GM12878 (cell line): ENCODE results near the gene MAP1S. TPM values are rescaled to one million over a fixed set of nuclear protein-coding genes. Genes with fewer than 3 reads are reported as not detected.

ENCODE experiments used
- ATAC-seq: fragments of 200-7000 bp; cut with Tn5 transposase; 3 replicates; pipeline ENCODE4 v1.9.1; 2020; ENCODE audit warnings: mild to moderate bottlenecking, moderate library complexity
- BruUV-seq: library from RNA; stranded (reverse); fragments of 400-500 nt; replicated peaks from 2 replicates; lab custom pipeline; 2021; lab: Mats Ljungman, UMichigan
- CTCF ChIA-PET: fragments of 300-600 bp; sonication (Branson Sonifier 250); formaldehyde crosslinking; extraction: SDS; loops from one replicate; lab custom pipeline; 2021; ENCODE audit warnings: inconsistent platforms; lab: Yijun Ruan, JAX
- POLR2A ChIA-PET: fragments of 350-600 bp; formaldehyde crosslinking; extraction: SDS; loops from one replicate; lab custom pipeline; 2021; ENCODE audit warnings: inconsistent platforms; lab: Charles Lee
- RAD21 ChIA-PET: fragments of 300-600 bp; sonication (Branson Sonifier 250); formaldehyde crosslinking; loops from one replicate; lab custom pipeline; 2023; ENCODE audit warnings: antibody characterized with exemption; ENCODE audit not compliant: unreplicated experiment; lab: Charles Lee
- SMC1A ChIA-PET: fragments of 300-600 bp; sonication (Branson Sonifier 250); formaldehyde crosslinking; loops from one replicate; lab custom pipeline; 2023; ENCODE audit not compliant: unreplicated experiment, uncharacterized antibody; lab: Charles Lee
- DNase-seq: peaks from one replicate; pipeline ENCODE4 v3.0.0-alpha.2; 2011; ENCODE audit warnings: low read depth, low spot score
- FAIRE-seq: peaks from 3 replicates; lab custom pipeline; 2011; peaks lifted over from hg19 to GRCh38; lab: Jason Lieb, UNC
- H2AFZ ChIP-seq: 2 replicates; pipeline ENCODE4 v1.6.0; 2011; ENCODE audit warnings: low read depth, low read length, control low read depth; ENCODE audit not compliant: control insufficient read depth
- H3K27ac ChIP-seq: 2 replicates; pipeline ENCODE4 v1.5.1; 2011; ENCODE audit warnings: control low read depth; ENCODE audit not compliant: control insufficient read depth, insufficient read depth
- H3K27me3 ChIP-seq, 2 experiments: replicated peaks in 1 of 2; 2 replicates each; pipeline versions ENCODE4 v1.6.0 to v1.6.1; 2011; ENCODE audit warnings: low read length in 1 of 2; ENCODE audit not compliant: control insufficient read depth in 2 of 2, insufficient read depth in 2 of 2
- H3K36me3 ChIP-seq, 2 experiments: 2 replicates each; pipeline ENCODE4 v1.5.1; 2011; ENCODE audit warnings: low read length in 1 of 2; ENCODE audit not compliant: control insufficient read depth in 2 of 2, insufficient read depth in 2 of 2
- H3K4me1 ChIP-seq: 2 replicates; pipeline ENCODE4 v1.6.1; 2011; ENCODE audit warnings: mild to moderate bottlenecking, low read length, moderate library complexity, mixed read lengths; ENCODE audit not compliant: control insufficient read depth, insufficient read depth
- H3K4me2 ChIP-seq: 2 replicates; pipeline ENCODE4 v1.6.0; 2011; ENCODE audit warnings: control low read depth; ENCODE audit not compliant: control insufficient read depth, insufficient read depth
- H3K4me3 ChIP-seq: fragments of 200-600 bp; sonication (generic); 2 replicates; pipeline ENCODE4 v1.5.1; 2016
- H3K79me2 ChIP-seq: 2 replicates; pipeline ENCODE4 v1.6.0; 2011; ENCODE audit warnings: low read length; ENCODE audit not compliant: control insufficient read depth, insufficient read depth
- H3K9ac ChIP-seq: 2 replicates; pipeline ENCODE4 v1.8.0; 2011; ENCODE audit warnings: low read length, control low read depth, mixed read lengths; ENCODE audit not compliant: control insufficient read depth, insufficient read depth
- H3K9me3 ChIP-seq: replicated peaks from 3 replicates; pipeline ENCODE4 v1.5.1; 2011; ENCODE audit warnings: mild to moderate bottlenecking, low read length; ENCODE audit not compliant: control insufficient read depth, insufficient read depth
- H4K20me1 ChIP-seq: 2 replicates; pipeline ENCODE4 v1.6.0; 2011; ENCODE audit not compliant: control insufficient read depth, insufficient read depth
- BACH1 ChIP-seq: fragments of 450-650 bp; IDR thresholded peaks from 2 replicates; pipeline ENCODE4 v1.6.1; 2017; ENCODE audit warnings: mild to moderate bottlenecking, borderline replicate concordance
- BMI1 ChIP-seq: fragments of 450-650 bp; IDR thresholded peaks from 2 replicates; pipeline ENCODE4 v1.6.1; 2016; ENCODE audit warnings: mild to moderate bottlenecking, moderate library complexity, borderline replicate concordance
- CBX3 ChIP-seq: fragments of 200-600 bp; sonication (generic); IDR thresholded peaks from 2 replicates; pipeline ENCODE4 v1.6.1; 2016; ENCODE audit warnings: low read depth, borderline replicate concordance
- CHD1 ChIP-seq: IDR thresholded peaks from 2 replicates; pipeline ENCODE4 v1.6.1; 2012; ENCODE audit warnings: low read depth, low read length, improper control_type of control experiment
- CHD2 ChIP-seq: IDR thresholded peaks from 2 replicates; pipeline ENCODE4 v1.6.1; 2011; ENCODE audit warnings: low read depth, low read length, improper control_type of control experiment, borderline replicate concordance
- E2F4 ChIP-seq: IDR thresholded peaks from 2 replicates; pipeline ENCODE4 v1.6.1; 2012; ENCODE audit warnings: low read depth, low read length, improper control_type of control experiment
- FOS ChIP-seq: IDR thresholded peaks from 3 replicates; pipeline ENCODE4 v1.6.1; 2011; ENCODE audit warnings: borderline replicate concordance; ENCODE audit not compliant: insufficient read length; ENCODE audit errors: extremely low read depth
- HCFC1 ChIP-seq: fragments of 150-350 bp; IDR thresholded peaks from 2 replicates; pipeline ENCODE4 v1.6.1; 2014; ENCODE audit warnings: low read length
- KAT2A ChIP-seq: conservative IDR thresholded peaks from 2 replicates; pipeline ENCODE4 v1.6.1; 2011; ENCODE audit warnings: low read depth, low read length; ENCODE audit not compliant: control insufficient read depth
- PAX8 ChIP-seq: fragments of 450-650 bp; IDR thresholded peaks from 2 replicates; pipeline ENCODE4 v1.6.1; 2017; ENCODE audit warnings: mild to moderate bottlenecking, moderate library complexity
- PML ChIP-seq: IDR thresholded peaks from 2 replicates; pipeline ENCODE4 v1.6.1; 2012; ENCODE audit warnings: low read length, inconsistent platforms
- POLR2AphosphoS2 ChIP-seq: IDR thresholded peaks from 2 replicates; pipeline ENCODE4 v1.6.1; 2011; ENCODE audit warnings: low read depth, mild to moderate bottlenecking, low read length, improper control_type of control experiment, moderate library complexity
- PRDM15 ChIP-seq: fragments of 450-650 bp; formaldehyde crosslinking; IDR thresholded peaks from 2 replicates; pipeline ENCODE4 v1.4.0; 2020; ENCODE audit warnings: mild to moderate bottlenecking, moderate library complexity
- RUNX3 ChIP-seq: IDR thresholded peaks from 2 replicates; pipeline ENCODE4 v1.6.1; 2012; ENCODE audit warnings: low read length, inconsistent platforms
- SMAD5 ChIP-seq: IDR thresholded peaks from 2 replicates; pipeline ENCODE4 v1.6.1; 2016; ENCODE audit warnings: antibody characterized with exemption, low read depth
- ZBTB33 ChIP-seq: fragments of 450-650 bp; IDR thresholded peaks from 2 replicates; pipeline ENCODE4 v1.6.1; 2017; ENCODE audit warnings: mild to moderate bottlenecking
- ZNF207 ChIP-seq: fragments of 450-650 bp; IDR thresholded peaks from 2 replicates; pipeline ENCODE4 v1.6.1; 2014; ENCODE audit warnings: antibody characterized with exemption, mild to moderate bottlenecking, borderline replicate concordance
- WGBS: methylation state at CpG from one replicate; pipeline ENCODE4 v1.1.6; 2016; ENCODE audit warnings: low lambda C conversion rate; ENCODE audit not compliant: insufficient replicate concordance, insufficient coverage; ENCODE audit errors: missing lambda C conversion rate; 5-methylcytosine and 5-hydroxymethylcytosine counted together
- in situ Hi-C: fragments of 300-500 bp; cut with MboI; formaldehyde crosslinking; loops from 9 replicates; pipeline ENCODE4 v1.14.3; 2018; ENCODE audit warnings: mixed read lengths
- intact Hi-C: fragments of 100-400 bp; cut with micrococcal nuclease; formaldehyde crosslinking; loops from one replicate; pipeline ENCODE4 v1.14.2; 2022; ENCODE audit not compliant: unreplicated experiment
- polyA plus RNA-seq, 11 experiments: library from polyadenylated mRNA; depleted of rRNA in 4 of 11; unstranded in 6 of 11; stranded (reverse) in 5 of 11; fragments of >200 nt; fragmentation: Nextera tagmentation in 4 of 11; fragmentation: Illumina TruSeq in 1 of 11; extraction: Ambion mirVana in 4 of 11; extraction: Trizol in 1 of 11; gene quantifications; 1 replicate in 1 of 11; 2 replicates in 10 of 11; pipeline versions ENCODE4 v1.2.1 to v1.2.3, GENCODE V29; 2011 to 2016; ENCODE audit warnings: inconsistent platforms in 2 of 11, missing spikeins in 2 of 11, low read depth in 1 of 11
- total RNA-seq, 4 experiments: library from RNA; depleted of rRNA in 3 of 4; stranded (reverse); fragments of >200 nt in 3 of 4; fragmentation: Illumina TruSeq in 1 of 4; extraction: Trizol in 1 of 4; gene quantifications; 2 replicates each; pipeline versions ENCODE4 v1.2.1 to v1.2.3, GENCODE V29; 2013 to 2021

MAP1S gene
- total and polyA plus RNA-seq, 10 of the 15 experiments (the other 5 are each of a cell fraction or from before 2014, with no cell fraction given) = 2.1 to 63.9 (median 15.0) TPM

- POLR2A ChIA-PET = interaction anchor here (0.6 to 3.8 kb wide), 7 partner anchors 10 to 346 kb away, joined by 3 to 16 read pairs (median 9); partner anchors contain the start of genes MAP1S and MAST3
- TF ChIP-seq PAX8 (no peak), BMI1 (no peak), HCFC1 (no peak), SMAD5 (no peak), PRDM15 (no peak), BACH1 (peak; percentile 40; the same call in 1 of the 2 replicates), FOS (no peak), CHD2 (peak; percentile 54), CHD1 (0 out of 2 replicates have a peak, but pooled peaks have one; percentile 61), RUNX3 (peak; percentile 86), E2F4 (no peak), CBX3 (no peak), KAT2A (no peak), PML (no peak), ZNF207 (no peak), ZBTB33 (no peak), POLR2AphosphoS2 (no peak)
Observed at GRCh38 chr19:17751103-17751911, 32.0 kb downstream of the MAP1S start, which contains the start of gene FCHO1. Gene FCHO1, plus strand, starts transcription at chr19:17751477. Its CDS starts 3,688 bp downstream, at chr19:17755165.

More at GRCh38 chr19:17751103-17751911, 32.0 kb downstream of the MAP1S start, which contains the start of gene FCHO1:
- TSS peak; percentile 88 for BruUV-seq
- Histone ChIP-seq H3K9me3 (no peaks in the 10 kb centered on the region), H3K79me2 (peaks cover 38% of the 10 kb centered on the region), H3K4me3 (peak within 1 kb of the TSS; percentile 74), H3K36me3 (no peaks in the 10 kb centered on the region), H3K9ac (peak within 1 kb of the TSS; percentile 83), H2AFZ (peak within 1 kb of the TSS; percentile 69), H3K4me2 (peak within 1 kb of the TSS; percentile 83), H4K20me1 (no peaks in the 10 kb centered on the region), H3K4me1 (peaks cover 55% of the 10 kb centered on the region), H3K27ac (peak within 1 kb of the TSS; percentile 95), H3K27me3 (no peaks in the 10 kb centered on the region)
- intact Hi-C loops = loop anchor here (5.0 kb wide), 1 partner anchor 34 kb away; the partner anchor contains the start of gene MAP1S
- FAIRE-seq (peak; percentile 59), DNase-seq (peak; percentile 87), ATAC-seq (peak; percentile 71)
- SMC1A ChIA-PET = interaction anchor here (1.1 to 8.8 kb wide), 7 partner anchors 11 to 181 kb away, joined by 3 to 93 read pairs (median 19); partner anchors contain the start of genes CCDC124 and MAP1S
- CTCF ChIA-PET = interaction anchor here (0.8 to 6.8 kb wide), 7 partner anchors 12 to 108 kb away, joined by 5 to 85 read pairs (median 5); partner anchors contain the start of gene RPL18A
- under 1% methylated on average over 28 of the region's 28 CpGs for WGBS
- in situ Hi-C loops = no loop called here
- RAD21 ChIA-PET = interaction anchor here (1.0 to 6.7 kb wide), 8 partner anchors 11 to 181 kb away, joined by 3 to 96 read pairs (median 6); partner anchors contain the start of genes CCDC124 and MAP1S
